NCI-H446 treated with DMSO at 0.1 percent for 48 hours (cell line): ENCODE results near the gene C14orf119.

Experiments
- DNase-seq: peaks from one replicate; lab custom pipeline; 2025; lab: John Stamatoyannopoulos, UW

The C14orf119 gene

DNA sequence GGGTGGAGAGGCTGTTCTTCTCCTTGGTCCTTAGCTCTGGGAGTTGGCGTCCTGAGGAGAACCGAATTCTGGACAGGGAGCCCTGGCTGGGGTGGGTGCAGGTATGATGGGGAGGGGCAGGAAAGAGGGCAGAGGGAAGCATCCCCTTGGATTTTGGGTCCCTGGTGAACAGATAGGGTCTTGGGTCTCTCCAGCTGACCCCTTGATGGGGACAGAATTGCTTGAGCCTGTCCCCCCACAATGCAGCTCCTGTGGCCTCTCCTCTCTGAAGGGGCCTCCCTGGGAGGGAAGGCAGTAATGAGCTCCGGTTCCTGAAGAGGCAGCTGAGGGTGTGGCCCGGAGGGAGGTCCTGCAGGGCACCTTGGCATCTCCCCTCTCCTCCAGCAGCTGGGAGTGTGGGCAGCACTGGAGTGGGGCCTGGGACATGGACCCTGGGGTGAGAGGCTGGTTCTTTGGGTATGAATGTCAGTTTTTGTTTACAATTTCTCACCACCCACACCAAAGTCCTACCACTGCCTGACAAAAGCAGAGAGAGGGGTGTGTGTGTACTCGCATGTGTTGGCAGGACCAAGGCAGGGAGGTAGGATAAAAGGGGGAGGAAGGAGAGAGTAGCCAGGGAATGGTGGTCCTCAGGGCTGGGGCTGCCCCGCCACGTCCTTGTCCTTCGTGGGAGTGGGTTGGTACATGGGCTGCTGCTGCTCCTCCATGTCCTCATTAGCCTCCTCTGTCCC lies 31.4 kb downstream of the C14orf119 start:
- no peak for DNase-seq

DNA sequence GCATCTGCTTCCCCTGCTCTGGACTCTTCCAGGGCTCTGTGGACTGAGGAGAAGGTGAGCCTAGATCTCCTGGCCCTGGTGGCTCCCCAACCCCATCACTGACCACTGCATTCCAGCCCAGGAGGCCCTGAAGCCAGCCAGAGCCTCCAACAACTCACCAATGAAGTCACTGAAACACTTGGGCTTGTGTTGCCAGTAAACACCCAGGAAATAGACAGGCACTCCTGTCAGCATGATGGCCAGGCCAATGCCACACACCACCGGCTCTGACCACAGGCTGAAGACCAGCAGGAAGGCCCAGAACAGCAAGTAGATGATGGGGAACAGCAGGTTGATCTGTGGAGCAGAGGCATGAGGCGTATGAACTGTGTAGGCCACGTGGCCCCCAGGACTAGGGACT lies 32.6 kb downstream of the C14orf119 start:
- DNase-seq, result no peak

DNA sequence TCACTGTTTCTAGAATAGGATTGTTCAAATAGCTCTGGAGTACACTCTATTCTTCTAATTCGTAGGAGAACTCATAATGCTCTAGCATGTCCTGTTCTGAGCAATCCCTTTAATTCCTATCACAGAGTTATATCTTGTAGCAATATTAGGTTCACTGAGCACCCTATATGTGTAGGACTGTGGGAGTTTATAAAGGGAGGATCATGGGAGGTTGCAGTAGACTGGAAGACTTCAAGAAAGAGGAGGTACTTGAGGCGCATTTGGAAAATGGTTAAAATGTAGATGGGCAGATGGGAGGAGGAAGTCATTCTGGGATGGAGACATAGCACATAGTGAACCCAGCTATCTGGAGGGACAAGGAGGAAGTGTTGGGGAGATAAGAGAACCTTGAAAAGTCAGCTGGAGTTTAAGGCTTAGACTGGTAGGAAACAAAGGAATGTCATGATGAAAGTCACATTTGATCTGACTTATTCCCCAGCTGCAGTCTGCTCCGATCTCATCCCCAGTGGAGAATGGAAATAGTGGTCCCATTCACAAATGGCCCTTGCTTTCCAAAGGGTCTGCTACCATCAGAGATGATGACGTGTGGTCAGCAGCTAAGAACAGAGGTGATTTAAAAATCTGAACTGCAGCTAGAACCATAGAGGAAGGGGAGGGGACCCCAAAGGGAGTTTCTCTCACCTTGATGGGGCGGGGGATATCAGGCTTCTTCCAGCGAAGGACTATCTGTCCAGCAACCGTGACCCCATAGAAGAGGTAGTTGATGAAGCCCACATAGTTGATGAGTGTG lies 33.9 kb downstream of the C14orf119 start:
- DNase-seq, result no peak

DNA sequence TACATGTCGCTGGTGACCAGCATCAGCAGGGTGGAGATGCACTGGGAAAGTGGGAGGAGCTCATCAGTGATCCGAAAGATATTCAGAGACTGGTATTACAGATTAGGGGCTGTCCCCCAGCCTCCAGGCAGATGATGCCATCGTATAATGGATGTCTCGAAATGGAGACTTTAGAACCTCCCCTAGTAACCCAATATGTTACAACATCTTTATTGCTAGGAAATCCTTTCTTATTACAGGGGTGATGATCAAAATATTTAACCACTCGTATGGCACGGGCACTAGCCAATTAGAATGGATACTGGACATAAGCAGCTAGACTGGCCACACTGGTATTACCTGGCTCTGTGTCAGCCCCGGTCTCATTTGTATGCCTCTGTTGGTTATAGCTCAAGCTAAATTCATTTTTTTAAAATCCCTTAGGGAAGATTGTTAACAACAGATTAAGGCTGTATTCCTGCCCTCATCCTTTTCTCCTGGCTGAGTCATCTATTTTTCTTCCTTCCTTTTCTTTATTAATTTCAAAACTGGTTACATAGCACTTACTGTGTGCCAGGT lies 34.5 kb downstream of the C14orf119 start:
- DNase-seq, result no peak

DNA sequence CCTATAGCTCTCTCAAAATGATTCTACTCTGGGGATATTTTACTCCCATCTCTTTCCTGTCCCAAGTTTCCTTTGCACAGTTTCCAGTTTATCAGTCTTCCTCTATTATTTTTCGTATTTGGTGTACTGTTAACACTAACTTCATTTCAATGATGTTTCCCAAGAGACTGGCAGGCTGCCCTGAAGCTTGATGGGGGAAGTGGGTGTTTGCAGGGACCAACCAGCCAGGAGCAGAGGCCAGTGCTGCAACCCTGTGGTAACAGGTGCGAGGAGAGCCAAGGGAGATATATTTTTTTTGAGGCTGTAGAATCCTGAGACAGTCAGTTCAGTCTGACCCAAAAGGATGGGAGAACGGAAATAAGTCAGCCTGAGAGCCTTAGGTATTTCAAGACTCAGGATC lies 35.6 kb downstream of the C14orf119 start:
- DNase-seq, result no peak

DNA sequence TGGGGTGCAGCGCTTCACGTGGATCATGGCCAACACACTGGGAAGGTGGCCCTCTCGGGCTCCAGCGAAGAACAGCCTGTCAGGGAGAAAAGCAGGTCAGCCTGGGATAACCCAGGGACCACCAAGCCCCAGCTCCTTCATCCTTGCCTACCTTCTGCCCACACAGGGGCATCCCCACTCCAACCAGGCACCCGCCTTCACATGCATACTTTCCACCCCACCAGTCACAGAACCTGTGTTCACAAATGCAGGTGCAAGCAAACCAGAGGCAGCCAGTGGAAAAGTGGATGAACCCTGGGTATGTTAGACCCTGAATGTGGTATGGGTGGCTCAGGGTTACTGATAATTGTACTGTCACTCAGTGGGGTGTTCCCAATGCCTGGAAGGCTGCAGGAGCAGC lies 36.2 kb downstream of the C14orf119 start:
- no peak for DNase-seq

DNA sequence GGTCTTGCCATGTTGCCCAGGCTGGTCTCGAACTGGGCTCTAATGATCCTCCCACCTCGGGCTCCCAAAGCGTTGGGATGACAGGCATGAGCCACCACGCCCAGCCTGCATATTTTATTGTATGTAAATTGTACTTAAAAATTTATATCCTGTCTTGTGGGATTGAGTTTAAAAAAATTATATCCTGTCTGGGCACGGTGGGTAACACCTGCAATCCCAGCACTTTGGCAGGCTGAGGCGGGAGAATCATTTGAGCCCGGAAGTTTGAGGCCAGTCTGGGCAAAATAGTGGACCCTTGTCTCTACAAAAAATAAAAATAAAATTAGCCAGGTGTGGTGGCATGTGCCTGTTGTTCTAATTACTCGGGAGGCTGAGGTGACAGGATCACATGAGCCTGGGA lies 37.7 kb downstream of the C14orf119 start:
- no peak for DNase-seq

DNA sequence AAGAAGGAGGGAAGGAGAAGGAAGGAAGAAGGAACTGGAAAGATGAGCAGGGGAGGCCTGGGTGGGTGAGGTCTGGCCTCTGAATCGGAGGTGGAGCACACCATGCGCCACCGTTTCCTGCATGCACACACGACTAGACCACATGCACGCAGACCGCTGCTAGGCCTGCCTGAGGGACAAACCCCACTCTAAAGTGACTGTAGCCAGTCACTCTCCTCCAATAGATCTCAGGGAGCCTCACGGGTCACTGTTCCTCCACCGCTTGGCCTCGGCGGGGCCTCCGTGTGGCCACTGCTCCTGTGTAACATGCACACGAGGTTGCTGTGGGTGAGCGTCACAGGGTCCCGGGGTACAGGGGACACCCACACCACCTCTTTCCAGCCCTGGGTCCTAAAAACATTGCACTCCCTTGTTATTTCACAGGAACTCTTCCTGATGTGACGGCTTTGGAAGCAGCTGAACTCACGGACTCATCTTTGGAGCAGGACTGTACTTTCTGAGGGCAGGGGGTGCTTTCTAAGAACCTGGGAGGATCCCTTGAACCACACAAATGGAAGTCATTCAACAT lies 41.3 kb downstream of the C14orf119 start:
- DNase-seq, result no peak

DNA sequence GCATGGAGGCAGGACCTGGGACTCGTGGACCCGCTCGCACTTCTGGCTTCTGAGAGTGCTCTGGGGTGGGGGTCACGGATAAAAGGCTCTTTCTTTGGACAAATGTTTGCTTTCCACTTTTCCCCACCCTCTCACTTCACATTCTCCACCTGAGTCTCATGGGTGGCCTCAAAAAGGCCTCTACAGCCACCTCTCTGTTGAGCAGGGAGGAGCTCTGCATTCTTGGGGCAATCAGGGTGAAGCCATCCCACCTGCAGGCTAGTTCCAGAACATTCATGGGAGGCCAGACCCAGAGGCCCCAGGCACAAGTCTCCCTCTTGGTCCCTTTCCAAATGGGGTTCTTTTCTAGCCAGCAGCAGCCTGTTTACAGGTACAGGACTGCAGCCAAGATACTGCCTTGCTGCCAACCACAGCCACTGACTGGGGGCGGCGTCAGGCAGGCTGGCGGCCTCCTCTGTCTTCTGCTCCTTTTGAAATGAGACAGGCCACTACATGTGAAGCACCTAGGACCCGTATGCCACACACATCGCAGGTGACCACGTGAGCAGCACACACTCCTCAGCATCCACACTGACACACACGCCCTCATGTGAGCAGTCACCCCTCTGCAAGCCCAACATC lies 42.0 kb downstream of the C14orf119 start:
- peak; percentile 50 for DNase-seq

DNA sequence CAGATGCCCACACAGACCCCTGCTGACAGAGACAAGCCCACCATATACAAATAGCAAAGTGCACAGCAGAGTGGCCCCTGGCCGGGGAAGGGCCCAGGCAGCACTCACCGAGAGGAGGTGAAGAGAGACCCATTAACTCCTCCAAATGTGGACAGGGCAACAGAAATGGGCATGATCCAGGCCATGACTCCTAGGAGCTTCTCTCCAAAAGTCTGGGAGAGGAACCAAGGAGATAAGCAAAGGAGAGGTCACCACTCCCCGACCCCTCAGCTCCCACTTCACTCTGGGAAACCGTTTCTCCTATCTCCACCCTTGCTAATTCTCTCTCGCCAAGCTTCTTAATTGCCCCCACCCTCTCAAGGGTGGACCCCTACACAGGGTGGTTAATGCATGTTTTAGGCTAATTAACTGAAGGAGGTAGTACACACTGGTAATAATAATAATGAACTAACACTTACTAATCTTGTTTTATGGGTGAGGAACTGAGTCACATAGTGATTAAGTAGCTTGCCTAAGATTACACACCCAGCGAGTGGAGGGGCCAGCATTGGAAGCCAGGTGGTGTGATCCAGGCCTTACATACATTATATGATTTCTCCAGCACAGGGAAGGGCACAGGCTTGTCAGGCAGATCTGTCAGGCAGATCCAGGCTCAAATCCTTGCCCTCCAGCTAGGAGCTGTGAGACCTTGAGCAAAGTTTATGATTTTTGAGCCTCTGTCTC lies 42.7 kb downstream of the C14orf119 start:
- DNase-seq, result no peak

DNA sequence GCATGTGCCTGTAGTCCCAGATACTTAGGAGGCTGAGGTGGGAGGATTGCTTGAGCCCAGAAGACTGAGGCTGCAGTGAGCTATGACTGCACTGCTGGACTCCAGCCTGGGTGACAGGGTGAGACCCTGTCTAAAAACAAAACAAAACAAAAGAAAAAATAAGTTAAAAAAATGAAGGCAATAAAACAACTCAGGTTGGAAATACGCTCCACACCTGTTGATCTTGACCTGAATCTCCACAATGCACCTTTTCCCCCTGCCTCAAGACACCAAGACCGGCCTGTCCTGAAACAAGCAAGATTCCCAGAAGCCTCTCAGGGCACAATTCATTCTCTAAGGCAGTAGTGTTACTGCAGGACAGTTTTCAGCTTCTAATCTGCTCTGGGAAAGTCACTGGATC lies 44.6 kb downstream of the C14orf119 start:
- no peak for DNase-seq

DNA sequence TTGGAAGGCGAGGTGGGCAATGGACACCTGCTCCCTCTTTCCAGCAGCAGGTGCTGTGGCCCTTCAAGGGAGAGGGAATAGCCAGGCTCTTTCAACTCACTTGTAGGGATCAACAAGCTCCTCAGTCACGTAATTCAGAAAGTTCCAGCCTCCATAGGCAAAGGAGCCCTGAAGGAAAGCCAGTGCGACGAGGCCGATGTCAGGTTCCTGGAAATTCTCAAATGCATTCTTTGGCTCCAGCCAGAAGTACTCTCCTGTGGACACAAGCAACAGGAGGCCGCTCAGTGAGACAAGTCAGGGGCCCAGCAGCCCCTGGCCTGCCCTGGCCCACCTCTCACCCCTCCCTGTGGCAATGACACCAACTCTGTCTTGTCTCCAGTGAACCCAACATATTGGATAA lies 45.1 kb downstream of the C14orf119 start:
- no peak for DNase-seq

DNA sequence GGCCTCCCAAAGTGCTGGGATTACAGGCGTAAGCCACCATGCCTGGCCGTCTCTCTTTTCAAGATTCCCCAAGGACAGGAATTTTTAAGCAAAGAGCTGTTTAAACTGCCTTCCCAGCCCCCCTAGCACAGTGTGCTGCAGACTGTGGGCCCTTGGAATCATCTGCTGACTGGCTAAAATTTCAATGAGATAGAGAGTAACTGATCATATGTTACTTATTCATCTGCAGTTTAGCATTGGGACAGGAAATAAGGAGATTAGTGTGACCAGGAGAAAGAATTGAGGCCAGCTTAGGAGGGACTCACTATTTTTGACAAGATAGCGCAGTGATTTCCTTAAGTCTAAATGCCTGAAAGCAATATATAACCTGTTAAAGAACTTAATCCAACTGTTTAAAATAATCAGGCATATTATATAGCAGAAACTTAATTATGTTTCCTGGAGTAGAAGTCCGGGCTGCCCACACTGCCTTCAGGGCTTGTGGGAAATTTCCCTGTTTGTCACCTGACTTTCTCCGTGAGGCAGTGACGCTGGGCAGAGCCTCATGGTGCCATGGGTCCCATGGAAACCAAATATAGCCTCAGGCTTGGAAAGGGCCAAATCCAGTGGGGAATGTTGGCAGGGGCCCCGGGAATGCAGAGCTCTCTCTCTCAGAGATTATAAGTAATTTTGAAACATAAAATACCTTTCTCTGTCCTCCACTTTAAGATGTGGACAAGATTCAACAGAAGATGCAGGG lies 46.6 kb downstream of the C14orf119 start:
- peak; percentile 36 for DNase-seq

DNA sequence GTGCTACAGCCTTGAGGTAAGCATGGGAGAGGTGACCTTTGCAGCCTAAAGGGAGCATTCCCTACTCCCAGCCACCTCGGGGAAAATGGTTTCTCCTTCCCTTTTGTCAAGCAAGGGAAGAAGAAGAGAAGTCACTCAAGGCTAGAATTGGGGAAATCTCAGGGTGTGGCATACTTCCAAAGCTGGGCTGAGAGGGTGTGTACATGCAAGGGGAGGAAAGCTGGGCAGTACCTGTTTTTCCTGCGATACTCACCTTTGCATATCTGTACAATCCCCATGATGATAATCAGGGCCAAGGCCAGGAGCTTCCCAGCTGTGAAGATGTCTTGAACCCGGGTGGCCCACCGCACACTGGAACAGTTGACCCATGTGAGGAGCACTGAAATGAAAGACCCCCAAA lies 47.5 kb downstream of the C14orf119 start:
- no peak for DNase-seq

DNA sequence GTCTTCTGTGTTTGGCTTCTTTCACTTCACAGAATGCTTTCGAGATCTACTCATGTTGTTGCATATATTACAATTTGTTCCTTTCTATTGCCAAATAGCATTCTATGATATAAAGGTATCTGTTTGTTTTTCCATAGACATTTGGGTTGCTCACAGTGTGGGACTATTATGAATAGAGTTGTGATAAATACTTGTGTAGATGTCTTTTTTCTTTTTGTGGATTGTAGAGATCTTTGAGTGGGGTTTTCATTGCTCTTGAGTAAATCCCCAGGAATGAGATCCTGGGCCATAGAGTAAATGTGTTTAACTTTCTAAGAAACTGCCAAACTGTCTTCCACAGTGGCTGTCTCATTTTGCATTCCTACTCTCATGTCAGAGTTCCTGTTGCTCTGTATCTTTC lies 48.6 kb downstream of the C14orf119 start:
- DNase-seq, result no peak

DNA sequence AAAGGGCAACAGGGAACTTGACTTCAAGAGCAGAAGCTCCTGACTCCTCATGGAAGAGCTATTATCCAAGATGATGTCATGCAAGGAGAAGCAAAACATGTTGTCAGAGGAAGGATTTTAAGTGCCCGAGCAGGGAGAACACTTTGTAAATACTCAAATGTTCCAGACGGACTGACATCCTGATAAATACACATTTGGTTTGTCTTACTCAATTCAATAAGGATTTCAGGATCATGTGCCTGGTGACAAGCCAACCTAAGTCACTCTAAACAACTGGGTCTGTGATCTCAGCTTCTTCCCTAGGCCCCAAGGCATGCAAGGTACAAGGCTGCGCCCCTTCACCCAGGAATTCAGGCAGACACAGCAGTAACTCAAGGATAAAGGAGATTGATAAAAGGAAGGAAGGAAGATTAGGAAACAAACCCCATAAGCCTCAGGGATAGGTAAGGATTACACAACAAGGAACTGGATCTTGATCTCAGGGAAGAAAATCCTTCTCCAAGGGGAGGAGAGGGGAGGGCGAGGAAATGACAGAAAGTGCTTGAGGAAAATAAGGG lies 50.6 kb downstream of the C14orf119 start:
- peak; percentile 9 for DNase-seq

DNA sequence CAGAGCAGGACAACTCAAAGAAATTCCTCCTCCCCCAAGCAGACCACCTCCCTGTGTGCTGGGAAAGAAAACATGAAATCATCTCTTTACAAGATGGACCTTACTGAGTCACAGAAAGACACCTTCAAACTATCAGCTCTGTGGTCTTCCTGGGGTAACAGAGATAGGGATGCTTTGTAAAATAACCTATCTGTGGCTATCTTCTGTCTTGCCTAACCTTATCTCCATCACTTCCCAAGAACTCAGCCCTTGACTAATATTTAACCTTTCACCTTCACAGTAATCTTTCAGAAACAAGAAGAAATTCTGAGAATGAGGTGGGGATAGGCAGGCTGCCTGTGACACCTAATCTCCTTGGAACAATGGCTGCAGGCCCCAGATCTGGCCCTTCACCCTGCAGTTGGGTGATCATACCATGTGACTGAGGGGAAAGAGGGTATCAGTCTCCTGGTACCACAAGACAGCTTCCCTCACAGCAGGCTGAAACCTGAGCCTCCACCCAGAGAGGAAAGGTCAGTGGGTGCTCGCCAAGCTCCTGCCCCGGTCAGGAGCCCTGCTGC lies 51.1 kb downstream of the C14orf119 start:
- DNase-seq, result no peak

DNA sequence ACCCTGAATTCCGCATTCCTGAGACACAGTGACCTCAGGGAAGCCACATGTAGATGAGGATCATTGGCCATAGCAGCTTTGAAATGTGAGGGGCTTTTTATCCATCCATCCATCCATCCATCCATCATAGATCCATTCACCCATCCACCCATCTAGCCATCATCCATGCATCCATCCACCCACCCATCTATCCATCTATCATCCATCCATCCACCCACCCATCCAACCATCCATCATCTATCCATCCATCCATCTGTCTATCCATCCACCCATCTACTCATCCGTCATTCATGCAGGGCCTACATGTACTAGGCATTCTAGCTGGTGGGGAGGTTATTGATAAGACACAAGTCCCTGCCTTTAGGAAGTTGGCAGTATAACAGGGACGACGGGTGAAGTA lies 51.7 kb downstream of the C14orf119 start:
- no peak for DNase-seq

DNA sequence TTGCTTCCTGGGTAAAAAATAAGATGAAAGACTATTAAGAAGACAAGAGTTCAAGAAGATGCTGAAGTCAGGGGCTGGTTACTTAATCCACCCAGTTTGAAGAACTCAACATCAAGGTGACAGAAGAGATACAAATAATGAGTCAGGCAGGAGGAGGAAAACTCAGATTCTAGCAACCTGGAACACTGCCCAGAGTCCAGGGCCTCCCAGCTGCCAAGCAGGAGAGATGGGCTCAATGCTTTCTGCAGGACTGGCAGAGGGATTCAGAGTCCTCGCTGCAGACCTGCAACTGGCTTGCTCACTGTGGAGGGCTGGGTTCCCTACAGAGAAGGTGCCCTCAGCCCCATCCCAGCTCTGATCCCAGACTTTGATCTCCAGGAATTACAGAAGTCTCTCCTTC lies 52.4 kb downstream of the C14orf119 start:
- peak; percentile 88 for DNase-seq

DNA sequence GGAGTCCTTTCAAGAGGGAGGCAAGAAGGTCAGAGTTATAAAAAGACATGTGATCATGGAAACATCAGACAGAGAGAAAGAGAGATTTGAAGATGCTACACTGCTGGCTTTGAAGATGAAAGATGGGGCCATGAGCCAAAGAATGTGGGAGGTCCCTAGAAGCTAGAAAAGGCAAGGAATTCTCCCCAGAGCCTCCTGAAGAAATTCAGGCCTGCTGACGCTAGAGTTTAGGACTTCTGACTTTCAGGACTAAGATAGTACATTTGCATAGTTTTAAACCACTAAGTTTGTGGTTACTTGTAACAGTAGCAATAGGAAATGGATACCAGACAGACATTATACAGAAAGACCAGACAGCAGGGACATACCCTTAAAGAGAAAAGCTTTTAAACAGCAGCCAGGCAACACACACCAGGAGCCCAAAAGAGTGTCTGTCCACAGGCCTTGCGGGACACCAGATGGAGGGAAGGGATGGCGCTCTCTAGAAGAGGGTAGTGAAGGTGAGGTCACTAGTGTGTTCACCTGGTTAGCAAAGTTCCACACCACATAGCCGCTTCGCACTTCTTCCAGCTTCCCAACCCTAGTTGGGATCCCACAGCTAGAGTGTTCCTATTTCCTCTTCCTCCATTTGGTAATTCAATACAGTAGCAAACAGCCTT lies 53.4 kb downstream of the C14orf119 start:
- DNase-seq, result no peak
